ENCODE data around the gene PIK3C2G.

DNA sequence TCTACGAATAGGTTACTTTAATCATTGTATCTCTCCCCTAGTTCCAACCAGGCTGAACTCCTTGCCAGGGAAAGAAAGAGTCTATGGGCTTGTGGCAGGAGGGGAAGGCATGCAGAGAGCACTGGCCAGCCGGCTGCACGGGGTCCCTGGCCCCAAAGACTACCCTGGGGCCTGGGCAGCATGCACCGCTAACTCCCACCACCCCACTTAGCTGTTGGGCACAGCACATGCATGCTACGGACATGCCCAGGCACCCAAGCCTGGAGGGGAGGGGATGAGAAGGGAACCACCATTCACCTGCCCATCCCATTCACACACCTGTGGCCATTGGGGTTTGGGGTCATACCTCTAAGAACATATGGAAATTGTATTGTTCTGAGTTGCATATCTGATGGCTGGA is 94.1 kb downstream of the PIK3C2G start:
- TF ChIP-seq, protein P1, sequence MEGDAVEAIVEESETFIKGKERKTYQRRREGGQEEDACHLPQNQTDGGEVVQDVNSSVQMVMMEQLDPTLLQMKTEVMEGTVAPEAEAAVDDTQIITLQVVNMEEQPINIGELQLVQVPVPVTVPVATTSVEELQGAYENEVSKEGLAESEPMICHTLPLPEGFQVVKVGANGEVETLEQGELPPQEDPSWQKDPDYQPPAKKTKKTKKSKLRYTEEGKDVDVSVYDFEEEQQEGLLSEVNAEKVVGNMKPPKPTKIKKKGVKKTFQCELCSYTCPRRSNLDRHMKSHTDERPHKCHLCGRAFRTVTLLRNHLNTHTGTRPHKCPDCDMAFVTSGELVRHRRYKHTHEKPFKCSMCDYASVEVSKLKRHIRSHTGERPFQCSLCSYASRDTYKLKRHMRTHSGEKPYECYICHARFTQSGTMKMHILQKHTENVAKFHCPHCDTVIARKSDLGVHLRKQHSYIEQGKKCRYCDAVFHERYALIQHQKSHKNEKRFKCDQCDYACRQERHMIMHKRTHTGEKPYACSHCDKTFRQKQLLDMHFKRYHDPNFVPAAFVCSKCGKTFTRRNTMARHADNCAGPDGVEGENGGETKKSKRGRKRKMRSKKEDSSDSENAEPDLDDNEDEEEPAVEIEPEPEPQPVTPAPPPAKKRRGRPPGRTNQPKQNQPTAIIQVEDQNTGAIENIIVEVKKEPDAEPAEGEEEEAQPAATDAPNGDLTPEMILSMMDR (IDR thresholded peaks at IDR 0.05), result no peak
- TF ChIP-seq POLR2AphosphoS5 (IDR thresholded peaks at IDR 0.05; ENCODE audit: low read depth, low read length) (no peak), SIN3A (IDR thresholded peaks at IDR 0.05; ENCODE audit: borderline replicate concordance, insufficient read depth, low read depth, low read length) (no peak)
